ENCODE data around the gene BHMT2. TPM values are rescaled to one million over a fixed set of nuclear protein-coding genes. Genes with fewer than 3 reads are reported as not detected.

The BHMT2 gene
- total RNA-seq, 2 donors from 2014 or later = not detected

- peaks cover 0 to 9% of the 10 kb centered on the region in 2 donors for H3K36me3 Mint-ChIP-seq
- ATAC-seq (no peak), DNase-seq (ENCODE audit: low spot score in 2 of 2) (no peak)
- H3K27ac Mint-ChIP-seq = no peak overlapping the region
- no peaks in the 10 kb centered on the region for H3K9me3 Mint-ChIP-seq
Measured at GRCh38 chr5:79136618-79137017, 67.1 kb downstream of the BHMT2 start.

Other genes with a start within 250 kb of the BHMT2 start
- gene ARSB, start 84.5 kb upstream of the BHMT2 start, total RNA-seq = 1 to 10 TPM; 5.0 to 8.2 TPM
- gene DMGDH, start 93 bp upstream of the BHMT2 start, total RNA-seq = 1 to 10 TPM in 1 of 2 donors, not detected in 1; 2.7 TPM
- not detected for gene BHMT, start 42.0 kb downstream of the BHMT2 start, total RNA-seq
- gene JMY, start 166.4 kb downstream of the BHMT2 start, total RNA-seq = 10 to 100 TPM in 1 of 2 donors, 1 to 10 TPM in 1; 7.4 to 10.0 TPM

All from activated naive CD4-positive, alpha-beta T cell treated with anti-CD3 and anti-CD28 coated beads, Interleukin-2, amount 50 U/mL, for 72 hours (primary cell).